NB4 (cell line): ENCODE results near the gene ICE2.

Experiments
- POLR2A ChIP-seq: IDR thresholded peaks from 2 replicates; pipeline ENCODE4 v1.6.1; 2011; ENCODE audit warnings: mild to moderate bottlenecking; ENCODE audit not compliant: insufficient read length; ENCODE audit errors: extremely low read depth
- TF ChIP-seq, protein P1 (sequence below): IDR thresholded peaks from 2 replicates; pipeline ENCODE4 v1.6.1; 2011; ENCODE audit warnings: low read depth, low read length

DNA sequence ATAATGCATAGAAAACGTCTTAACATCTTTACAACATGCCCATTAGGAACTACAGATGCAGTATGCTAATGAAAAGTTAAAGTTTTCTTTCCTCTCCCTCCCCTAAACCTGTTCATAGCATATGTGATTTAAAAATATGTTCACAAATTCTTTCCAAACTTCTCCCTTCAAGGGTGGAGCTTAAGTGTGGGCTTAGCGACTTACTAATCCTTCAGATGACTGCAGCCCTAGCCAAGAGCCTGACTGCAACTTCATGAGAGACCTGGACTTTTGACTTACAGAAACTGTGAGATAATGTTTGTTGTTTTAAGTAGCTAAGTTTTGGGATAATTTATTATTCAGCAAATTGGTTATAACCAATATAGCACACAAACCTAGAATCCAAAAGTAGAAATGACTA is 59.2 kb downstream of the ICE2 start:
- TF ChIP-seq POLR2A = no peak
- TF ChIP-seq, protein P1, sequence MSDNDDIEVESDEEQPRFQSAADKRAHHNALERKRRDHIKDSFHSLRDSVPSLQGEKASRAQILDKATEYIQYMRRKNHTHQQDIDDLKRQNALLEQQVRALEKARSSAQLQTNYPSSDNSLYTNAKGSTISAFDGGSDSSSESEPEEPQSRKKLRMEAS = no peak
